Uterus (tissue), 4 donors: Measurements from ENCODE around the gene CCT6A. TPM values are rescaled to one million over a fixed set of nuclear protein-coding genes. Genes with fewer than 3 reads are reported as not detected.
"Not testable (repeated sequence)": the region's sequence is repeated elsewhere in the genome, so short reads cannot be mapped to it uniquely, and the experiment has no call there.

Experiments used
- DNase-seq, 2 donors: peaks; one replicate each; pipeline ENCODE4 v3.0.0-alpha.2; 2019 to 2020
- H3K27ac ChIP-seq, 2 donors: fragments of 200-600 bp; sonication (generic); 1 replicate in 1 of 2; 2 replicates in 1 of 2; pipeline ENCODE4 v1.5.1; 2016 to 2018
- H3K27me3 ChIP-seq, 2 donors: fragments of 200-600 bp; sonication (generic); one replicate each; pipeline ENCODE4 v1.5.1; 2018 to 2019; ENCODE audit warnings: control low read depth in 1 of 2
- H3K36me3 ChIP-seq, 2 donors: fragments of 200-600 bp; sonication (generic); one replicate each; pipeline ENCODE4 v1.5.1; 2019; ENCODE audit warnings: control low read depth in 1 of 2
- H3K4me1 ChIP-seq, 2 donors: fragments of 200-600 bp; sonication (generic); one replicate each; pipeline ENCODE4 v1.5.1; 2018 to 2019; ENCODE audit warnings: control low read depth in 1 of 2
- H3K4me3 ChIP-seq, 2 donors: fragments of 200-600 bp; sonication (generic); 1 replicate in 1 of 2; 2 replicates in 1 of 2; pipeline ENCODE4 v1.5.1; 2018 to 2019; ENCODE audit warnings: mild to moderate bottlenecking in 1 of 2
- H3K9me3 ChIP-seq, 2 donors: fragments of 200-600 bp; sonication (generic); one replicate each; pipeline ENCODE4 v1.5.1; 2019; ENCODE audit warnings: control low read depth in 1 of 2
- POLR2A ChIP-seq, 2 donors: fragments of 450-650 bp; IDR thresholded peaks; one replicate each; pipeline ENCODE4 v1.6.1; 2016; ENCODE audit warnings: antibody characterized with exemption in 2 of 2, mild to moderate bottlenecking in 1 of 2, moderate library complexity in 1 of 2
- intact Hi-C: fragments of 100-400 bp; cut with DNase I; formaldehyde crosslinking; loops from one replicate; pipeline ENCODE4 v1.15.1; 2023; ENCODE audit warnings: low total_unique reads
- total RNA-seq, 4 donors: library from RNA; depleted of rRNA in 3 of 4; stranded (reverse); fragments of >200 nt in 3 of 4; gene quantifications; one replicate each; pipeline versions ENCODE4 v1.1.0 to v1.2.4, GENCODE V29; 2014 to 2023
- TF ChIP-seq, protein P1 (sequence below), 4 experiments: fragments of 200-600 bp in 2 of 4; fragments of 450-650 bp in 2 of 4; sonication (generic) in 2 of 4; IDR thresholded peaks; one replicate each; pipeline ENCODE4 v1.5.1; 2016 to 2019; ENCODE audit warnings: antibody characterized with exemption in 4 of 4, mild to moderate bottlenecking in 2 of 4, moderate library complexity in 1 of 4
- donor health status: DM: yes; HTN: yes; CAD: no.

CCT6A gene
- total RNA-seq, 4 donors from 2014 or later, result 88.0 to 255 (median 194) TPM

DNA sequence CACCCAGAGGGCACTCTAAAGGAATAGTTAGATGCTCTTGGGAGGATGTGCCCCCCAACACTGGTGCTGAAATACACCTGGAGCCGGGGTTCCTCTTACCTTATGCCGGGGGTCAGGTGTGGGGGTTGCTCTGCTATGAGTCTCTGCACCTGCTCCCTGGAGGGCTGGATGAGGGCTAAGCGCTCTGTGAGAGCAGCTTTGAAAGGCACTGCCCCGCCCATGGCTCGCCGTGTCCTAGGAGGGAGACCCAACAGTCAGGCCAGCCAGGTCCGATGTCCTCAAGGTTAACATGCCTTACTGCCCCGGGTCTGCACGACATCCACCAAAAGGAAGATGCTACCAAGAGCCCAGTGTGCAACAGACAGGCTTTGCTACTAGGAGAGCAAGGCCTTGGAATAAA is 32.1 kb upstream of the CCT6A start:
- TF ChIP-seq POLR2A (IDR thresholded peaks at IDR 0.05), result no peak
- TF ChIP-seq, protein P1, sequence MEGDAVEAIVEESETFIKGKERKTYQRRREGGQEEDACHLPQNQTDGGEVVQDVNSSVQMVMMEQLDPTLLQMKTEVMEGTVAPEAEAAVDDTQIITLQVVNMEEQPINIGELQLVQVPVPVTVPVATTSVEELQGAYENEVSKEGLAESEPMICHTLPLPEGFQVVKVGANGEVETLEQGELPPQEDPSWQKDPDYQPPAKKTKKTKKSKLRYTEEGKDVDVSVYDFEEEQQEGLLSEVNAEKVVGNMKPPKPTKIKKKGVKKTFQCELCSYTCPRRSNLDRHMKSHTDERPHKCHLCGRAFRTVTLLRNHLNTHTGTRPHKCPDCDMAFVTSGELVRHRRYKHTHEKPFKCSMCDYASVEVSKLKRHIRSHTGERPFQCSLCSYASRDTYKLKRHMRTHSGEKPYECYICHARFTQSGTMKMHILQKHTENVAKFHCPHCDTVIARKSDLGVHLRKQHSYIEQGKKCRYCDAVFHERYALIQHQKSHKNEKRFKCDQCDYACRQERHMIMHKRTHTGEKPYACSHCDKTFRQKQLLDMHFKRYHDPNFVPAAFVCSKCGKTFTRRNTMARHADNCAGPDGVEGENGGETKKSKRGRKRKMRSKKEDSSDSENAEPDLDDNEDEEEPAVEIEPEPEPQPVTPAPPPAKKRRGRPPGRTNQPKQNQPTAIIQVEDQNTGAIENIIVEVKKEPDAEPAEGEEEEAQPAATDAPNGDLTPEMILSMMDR (IDR thresholded peaks at IDR 0.05), result no peak
- no peaks in the 10 kb centered on the region for H3K9me3 ChIP-seq
- H3K4me1 ChIP-seq, result no peaks in the 10 kb centered on the region
- intact Hi-C loops, result no loop called here
- H3K4me3 ChIP-seq, result no peak overlapping the region
- H3K27me3 ChIP-seq, result no peaks in the 10 kb centered on the region
- no peaks in the 10 kb centered on the region for H3K36me3 ChIP-seq
- no peak for DNase-seq
- H3K27ac ChIP-seq, result no peak overlapping the region

DNA sequence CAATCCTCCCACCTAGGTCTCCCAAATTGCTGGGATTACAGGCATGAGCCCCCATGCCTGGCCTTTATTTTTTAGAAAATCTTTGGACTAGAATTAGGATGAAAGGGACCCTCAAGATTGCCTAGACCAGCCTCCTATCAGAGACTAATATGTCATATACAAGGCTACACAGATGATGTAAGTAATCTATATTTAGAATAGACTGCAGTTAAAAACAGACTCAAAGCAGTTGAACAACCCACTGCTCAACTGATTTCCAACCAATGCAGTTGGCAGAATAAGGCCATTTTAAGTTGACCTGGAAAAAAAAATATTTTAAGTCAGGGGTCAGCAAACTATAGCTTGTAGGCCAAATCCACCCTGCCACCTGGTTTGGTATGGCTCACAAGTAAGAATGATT is 28.1 kb upstream of the CCT6A start:
- Histone ChIP-seq H3K4me3 (no peak overlapping the region), H3K36me3 (no peaks in the 10 kb centered on the region), H3K4me1 (no peaks in the 10 kb centered on the region), H3K9me3 (no peaks in the 10 kb centered on the region), H3K27me3 (no peaks in the 10 kb centered on the region), H3K27ac (no peak overlapping the region)
- DNase-seq, result no peak
- TF ChIP-seq POLR2A (IDR thresholded peaks at IDR 0.05), result no peak
- TF ChIP-seq, protein P1 (IDR thresholded peaks at IDR 0.05), result no peak
- intact Hi-C loops, result no loop called here

DNA sequence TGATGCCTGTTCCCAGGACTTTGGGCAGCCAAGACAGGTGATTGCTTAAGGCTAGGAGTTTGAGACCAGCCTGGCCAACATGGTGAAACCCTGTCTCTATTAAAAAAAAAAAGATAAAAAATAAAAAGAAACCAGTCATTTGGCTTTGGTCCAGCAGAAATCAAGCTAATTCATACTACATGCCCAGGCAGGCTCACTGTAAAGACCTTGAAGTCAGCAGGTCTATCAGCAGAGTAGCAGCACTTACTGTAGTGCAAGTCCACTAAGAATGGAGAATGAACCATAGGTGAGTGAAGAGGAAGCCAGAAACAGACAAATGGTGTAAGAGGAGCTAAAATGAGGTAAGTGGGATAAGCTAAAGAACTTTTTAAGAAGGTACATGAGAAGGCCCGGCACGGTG is 25.0 kb upstream of the CCT6A start:
- no peak overlapping the region for H3K4me3 ChIP-seq
- TF ChIP-seq POLR2A (IDR thresholded peaks at IDR 0.05), result no peak
- TF ChIP-seq, protein P1 (IDR thresholded peaks at IDR 0.05), result no peak
- H3K9me3 ChIP-seq, result no peaks in the 10 kb centered on the region
- no peak for DNase-seq
- intact Hi-C loops, result no loop called here
- no peak overlapping the region for H3K27ac ChIP-seq
- H3K27me3 ChIP-seq, result no peaks in the 10 kb centered on the region
- no peaks in the 10 kb centered on the region for H3K4me1 ChIP-seq
- no peaks in the 10 kb centered on the region for H3K36me3 ChIP-seq

DNA sequence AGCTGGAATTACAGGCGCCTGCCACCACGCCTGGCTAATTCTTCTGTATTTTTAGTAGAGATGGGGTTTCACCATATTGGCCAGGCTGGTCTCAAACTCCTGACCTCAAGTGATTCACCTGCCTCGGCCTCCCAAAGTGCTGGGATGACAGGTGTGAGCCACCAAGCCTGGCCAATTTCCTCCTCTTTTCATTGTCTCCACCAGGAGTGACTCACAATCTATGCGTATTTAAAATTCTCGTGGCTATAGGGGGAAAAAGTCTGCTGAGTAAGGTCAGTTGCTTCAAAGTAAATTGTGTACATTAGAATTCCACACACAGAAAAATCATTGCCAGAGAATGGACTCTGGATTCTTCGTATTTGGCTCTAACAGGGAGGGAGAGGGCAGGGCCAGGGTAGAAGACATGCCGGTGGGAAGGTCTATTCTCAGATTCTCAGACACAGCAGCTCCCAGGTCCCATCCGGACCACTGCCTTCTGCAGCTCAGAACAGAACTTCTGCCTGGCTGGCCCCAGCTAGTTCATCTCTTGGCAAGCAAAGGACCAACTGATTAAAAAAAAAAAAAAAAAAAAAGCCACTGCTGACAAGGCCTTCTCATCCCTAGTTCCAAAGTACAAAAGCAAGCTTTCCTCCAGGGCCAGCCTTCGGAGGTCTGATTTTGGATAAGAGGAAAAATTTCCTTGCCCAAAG is 22.5 kb upstream of the CCT6A start:
- no peak overlapping the region for H3K4me3 ChIP-seq
- TF ChIP-seq, protein P1 (IDR thresholded peaks at IDR 0.05), result no peak
- no peak for TF ChIP-seq POLR2A (IDR thresholded peaks at IDR 0.05)
- intact Hi-C loops, result no loop called here
- no peak overlapping the region for H3K27ac ChIP-seq
- H3K9me3 ChIP-seq, result no peaks in the 10 kb centered on the region
- H3K36me3 ChIP-seq, result no peaks in the 10 kb centered on the region
- H3K4me1 ChIP-seq, result no peaks in the 10 kb centered on the region
- no peaks in the 10 kb centered on the region for H3K27me3 ChIP-seq
- DNase-seq, result no peak

DNA sequence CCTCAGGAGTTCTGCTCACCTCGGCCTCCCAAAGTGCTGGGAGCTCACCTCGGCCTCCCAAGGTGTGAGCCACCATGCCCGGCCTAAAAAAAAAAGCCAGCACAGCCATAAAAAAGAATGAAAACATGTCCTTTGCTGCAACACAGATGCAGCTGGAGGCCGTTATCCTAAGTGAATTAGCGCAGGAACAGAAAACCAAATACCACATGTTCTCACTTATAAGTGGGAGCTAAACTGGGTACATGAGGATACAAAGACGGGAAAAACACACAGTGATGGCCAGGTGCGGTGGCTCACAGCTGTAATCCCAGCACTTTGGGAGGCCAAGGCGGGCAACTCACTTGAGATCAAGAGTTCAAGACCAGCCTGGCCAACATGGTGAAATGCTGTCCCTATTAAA is 21.2 kb upstream of the CCT6A start:
- H3K4me3 ChIP-seq, result no peak overlapping the region
- DNase-seq, result no peak
- no peak overlapping the region for H3K27ac ChIP-seq
- H3K27me3 ChIP-seq, result no peaks in the 10 kb centered on the region
- no peaks in the 10 kb centered on the region for H3K9me3 ChIP-seq
- no peaks in the 10 kb centered on the region for H3K36me3 ChIP-seq
- no peaks in the 10 kb centered on the region for H3K4me1 ChIP-seq
- no peak for TF ChIP-seq POLR2A (IDR thresholded peaks at IDR 0.05)
- TF ChIP-seq, protein P1 (IDR thresholded peaks at IDR 0.05), result no peak
- intact Hi-C loops, result no loop called here

DNA sequence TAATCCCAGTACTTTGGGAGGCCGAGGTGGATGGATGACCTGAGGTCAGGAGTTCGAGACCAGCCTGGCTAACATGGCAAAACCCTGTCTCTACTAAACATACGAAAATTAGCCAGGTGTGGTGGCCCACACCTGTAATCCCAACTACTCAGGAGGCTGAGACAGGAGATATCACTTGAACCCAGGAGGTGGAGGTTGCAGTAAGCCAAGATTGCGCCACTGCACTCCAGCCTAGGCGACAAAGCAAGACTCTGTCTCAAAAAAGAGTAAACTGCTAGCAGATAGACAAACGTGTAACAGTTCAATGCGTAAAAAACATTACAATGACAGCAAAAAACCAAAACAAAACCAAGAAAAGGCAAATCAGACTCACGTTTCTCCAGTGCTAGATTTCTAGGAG is 20.0 kb upstream of the CCT6A start:
- H3K4me3 ChIP-seq, intact Hi-C loops, DNase-seq: not testable (repeated sequence)

DNA sequence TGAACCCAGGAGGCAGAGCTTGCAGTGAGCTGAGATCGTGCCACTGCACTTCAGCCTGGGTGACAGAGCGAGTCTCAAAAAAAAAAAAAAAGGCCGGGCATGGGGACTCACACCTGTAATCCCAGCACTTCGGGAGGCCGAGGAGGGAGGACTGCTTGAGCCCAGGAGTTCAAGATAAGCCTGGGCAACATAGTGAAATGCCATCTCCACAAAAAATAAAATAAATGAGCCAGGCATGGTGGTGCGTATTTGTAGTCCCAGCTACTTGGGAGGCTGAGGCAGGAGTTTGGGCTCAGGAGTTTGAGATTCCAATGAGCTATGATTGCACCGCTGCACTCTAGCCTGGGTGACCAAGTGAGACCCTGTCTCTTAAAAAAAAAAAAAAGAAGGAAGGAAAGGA is 19.0 kb upstream of the CCT6A start:
- DNase-seq, H3K27ac ChIP-seq, intact Hi-C loops, H3K4me3 ChIP-seq, H3K36me3 ChIP-seq, H3K4me1 ChIP-seq, H3K9me3 ChIP-seq, H3K27me3 ChIP-seq: not testable (repeated sequence)

More for the DNA sequence above, 20.0 kb upstream of the CCT6A start:
- not testable (repeated sequence) for H3K9me3 ChIP-seq, H3K27me3 ChIP-seq, H3K27ac ChIP-seq, H3K4me1 ChIP-seq, H3K36me3 ChIP-seq
